ENCODE results near the gene RNF31.

Gene RNF31

GRCh38 chr14:24117179-24117578 is 30.1 kb upstream of the RNF31 start:
- no peak for DNase-seq

DNA sequence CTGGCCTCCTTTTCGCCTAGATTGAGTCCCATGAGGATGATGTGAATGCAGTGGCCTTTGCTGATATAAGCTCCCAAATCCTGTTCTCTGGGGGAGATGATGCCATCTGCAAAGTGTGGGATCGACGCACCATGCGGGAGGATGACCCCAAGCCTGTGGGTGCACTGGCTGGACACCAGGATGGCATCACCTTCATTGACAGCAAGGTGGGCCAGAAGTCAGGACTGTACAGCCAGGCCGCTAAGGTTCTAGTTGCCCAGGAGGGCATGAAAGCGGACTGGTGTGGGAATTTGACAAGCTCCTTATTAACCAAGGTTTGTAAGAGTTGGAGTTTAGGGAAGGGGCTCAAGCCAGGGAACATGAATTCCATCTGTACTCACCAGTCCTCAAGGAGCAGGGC is 27.6 kb upstream of the RNF31 start:
- no peak for DNase-seq

- DNase-seq = no peak
Measured at GRCh38 chr14:24121210-24121609, 26.1 kb upstream of the RNF31 start.

GRCh38 chr14:24122416-24122815 is 24.9 kb upstream of the RNF31 start:
- DNase-seq = no peak

DNA sequence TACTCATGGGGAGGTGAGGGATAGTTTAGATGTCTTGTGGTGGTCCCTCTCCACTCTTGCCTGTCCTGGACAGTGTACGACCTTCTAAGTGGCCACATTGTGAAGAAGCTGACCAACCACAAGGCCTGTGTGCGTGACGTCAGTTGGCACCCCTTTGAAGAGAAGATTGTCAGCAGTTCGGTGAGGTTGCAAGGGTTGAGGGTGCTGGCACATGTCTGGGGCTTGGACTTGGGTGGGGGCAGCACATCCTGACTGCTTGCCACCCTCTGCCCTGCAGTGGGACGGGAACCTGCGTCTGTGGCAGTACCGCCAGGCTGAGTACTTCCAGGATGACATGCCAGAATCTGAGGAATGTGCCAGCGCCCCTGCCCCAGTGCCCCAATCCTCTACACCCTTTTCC is 24.4 kb upstream of the RNF31 start:
- DNase-seq = no peak

DNA sequence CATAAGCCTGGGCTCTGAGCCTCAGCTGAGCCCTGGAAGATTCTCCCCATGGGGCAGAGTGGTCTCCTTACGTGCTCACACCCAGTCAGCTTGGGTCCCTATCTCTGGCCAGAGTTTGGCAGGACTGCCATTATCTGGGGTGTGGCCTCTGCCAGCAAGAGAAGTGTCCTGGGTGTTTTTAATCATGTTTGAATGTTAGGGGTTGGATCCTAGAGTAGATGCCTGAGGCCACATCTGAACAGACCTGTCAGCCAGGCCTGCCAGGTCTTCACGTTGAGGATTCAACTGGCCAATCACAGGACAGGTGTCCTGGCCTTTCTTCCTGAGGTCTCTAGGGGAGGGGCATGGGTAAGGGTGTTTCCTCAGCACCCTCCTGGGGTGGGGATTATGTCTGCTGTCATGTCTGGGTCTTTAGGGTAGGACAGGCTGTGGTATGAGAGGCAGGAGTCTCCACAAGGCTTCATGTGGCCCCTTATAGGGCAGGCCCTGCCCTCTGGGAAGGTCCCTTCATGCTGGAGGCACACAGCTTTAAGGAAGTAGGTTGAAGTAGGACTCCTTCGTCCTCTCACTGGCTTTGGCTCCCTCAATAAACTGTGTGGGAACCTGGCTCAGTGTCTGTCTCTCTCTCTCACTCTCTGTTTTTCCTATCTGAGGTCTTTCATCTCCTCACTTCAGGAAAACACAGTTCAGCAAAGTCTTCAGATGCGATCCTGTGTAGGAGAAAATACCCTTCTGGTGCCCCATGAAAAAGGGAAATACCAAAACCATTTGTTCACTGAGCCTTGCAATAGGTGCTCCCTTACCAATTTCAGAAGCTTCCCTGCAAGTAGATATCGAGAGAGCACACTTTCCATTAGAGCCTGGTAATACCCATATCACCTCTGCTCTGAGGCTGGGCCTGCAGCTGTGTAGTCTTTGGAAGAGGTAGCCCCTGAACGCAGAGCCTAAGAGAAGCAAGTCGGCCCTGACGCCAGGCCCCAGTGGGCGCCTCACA is 23.6 kb upstream of the RNF31 start:
- DNase-seq = no peak

- DNase-seq = no peak
Measured at GRCh38 chr14:24126939-24127338, 20.4 kb upstream of the RNF31 start.

- no peak for DNase-seq
Measured at GRCh38 chr14:24127673-24128072, 19.6 kb upstream of the RNF31 start.

- DNase-seq = no peak
Measured at GRCh38 chr14:24129410-24129998, 17.8 kb upstream of the RNF31 start.

DNA sequence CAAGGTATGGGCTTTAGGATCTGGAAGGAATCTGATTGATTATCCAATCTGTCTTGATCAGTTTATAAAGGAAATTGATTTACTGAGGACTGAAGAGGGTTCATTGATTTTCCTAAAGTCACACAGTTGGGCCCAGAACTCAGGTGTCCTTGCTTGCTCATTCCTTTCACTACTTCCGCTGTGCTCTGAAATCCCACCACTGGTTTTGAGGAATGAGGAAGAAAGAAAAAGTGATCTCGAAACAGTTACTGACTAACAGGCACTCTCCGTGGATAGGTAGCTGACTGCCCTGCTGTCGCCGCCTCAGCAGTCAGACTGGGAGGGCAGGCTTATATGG is 16.9 kb upstream of the RNF31 start, which contains the start of gene FITM1:
FITM1 (plus strand) TSS at position 280 of the 337 bp plus-strand sequence. CDS start 905 bp downstream, outside the sequence.
- no peak for DNase-seq

GRCh38 chr14:24130717-24131548 is 16.4 kb upstream of the RNF31 start:
- no peak for DNase-seq

DNA sequence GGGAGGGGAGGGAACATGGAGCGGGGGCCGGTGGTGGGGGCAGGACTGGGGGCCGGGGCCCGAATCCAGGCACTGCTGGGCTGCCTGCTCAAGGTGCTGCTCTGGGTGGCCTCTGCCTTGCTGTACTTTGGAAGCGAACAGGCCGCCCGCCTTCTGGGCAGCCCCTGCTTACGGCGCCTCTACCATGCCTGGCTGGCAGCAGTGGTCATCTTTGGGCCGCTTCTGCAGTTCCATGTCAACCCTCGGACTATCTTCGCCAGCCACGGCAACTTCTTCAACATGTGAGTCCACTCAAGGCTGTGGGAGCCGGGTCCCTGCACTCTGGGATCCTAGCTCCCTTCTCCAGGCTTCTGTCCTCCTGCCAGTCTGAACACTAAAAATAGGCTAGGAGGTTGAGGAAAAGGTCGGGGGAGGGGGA is 15.7 kb upstream of the RNF31 start:
- no peak for DNase-seq

DNA sequence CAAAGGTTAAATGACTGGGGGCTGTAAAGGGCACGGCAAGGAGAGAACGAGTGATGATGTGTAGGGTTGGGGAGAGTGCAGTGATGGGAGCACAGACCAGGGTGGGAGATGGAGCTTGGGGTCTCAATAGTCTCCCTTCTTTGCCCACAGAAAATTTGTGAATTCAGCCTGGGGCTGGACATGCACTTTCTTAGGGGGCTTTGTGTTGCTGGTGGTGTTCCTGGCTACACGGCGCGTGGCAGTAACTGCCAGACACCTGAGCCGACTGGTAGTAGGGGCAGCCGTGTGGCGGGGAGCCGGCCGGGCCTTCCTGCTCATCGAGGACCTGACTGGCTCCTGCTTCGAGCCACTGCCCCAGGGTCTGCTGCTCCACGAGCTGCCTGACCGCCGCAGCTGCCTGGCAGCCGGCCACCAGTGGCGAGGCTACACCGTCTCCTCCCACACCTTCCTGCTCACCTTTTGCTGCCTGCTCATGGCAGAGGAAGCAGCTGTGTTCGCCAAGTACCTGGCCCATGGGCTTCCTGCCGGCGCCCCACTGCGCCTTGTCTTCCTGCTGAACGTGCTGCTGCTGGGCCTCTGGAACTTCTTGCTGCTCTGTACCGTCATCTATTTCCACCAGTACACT is 15.1 kb upstream of the RNF31 start:
- peak; percentile 85 for DNase-seq

GRCh38 chr14:24132976-24133375 is 14.3 kb upstream of the RNF31 start:
- no peak for DNase-seq

GRCh38 chr14:24133735-24134134 is 13.6 kb upstream of the RNF31 start:
- no peak for DNase-seq

DNA sequence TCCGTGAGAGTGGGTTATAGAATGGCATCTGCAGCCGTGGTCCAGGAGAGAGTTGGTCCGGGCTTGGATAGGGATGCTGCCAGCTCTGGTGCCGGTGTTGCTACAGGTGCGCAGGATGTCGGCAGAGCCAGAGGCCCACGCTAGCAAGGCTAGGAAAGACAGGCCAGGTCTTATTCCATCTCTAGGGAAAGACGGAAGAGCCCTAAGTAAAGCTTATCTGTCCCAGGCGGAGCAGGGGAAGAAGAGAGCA is 11.8 kb upstream of the RNF31 start:
- DNase-seq = no peak

- peak; percentile 88 for DNase-seq
Measured at GRCh38 chr14:24135834-24136683, 11.2 kb upstream of the RNF31 start, which contains the start of gene PSME1. TSS of gene PSME1 (plus strand) at chr14:24136194. CDS start at chr14:24136263, 69 bp downstream.

GRCh38 chr14:24136684-24137528 is 10.4 kb upstream of the RNF31 start:
- no peak for DNase-seq

DNA sequence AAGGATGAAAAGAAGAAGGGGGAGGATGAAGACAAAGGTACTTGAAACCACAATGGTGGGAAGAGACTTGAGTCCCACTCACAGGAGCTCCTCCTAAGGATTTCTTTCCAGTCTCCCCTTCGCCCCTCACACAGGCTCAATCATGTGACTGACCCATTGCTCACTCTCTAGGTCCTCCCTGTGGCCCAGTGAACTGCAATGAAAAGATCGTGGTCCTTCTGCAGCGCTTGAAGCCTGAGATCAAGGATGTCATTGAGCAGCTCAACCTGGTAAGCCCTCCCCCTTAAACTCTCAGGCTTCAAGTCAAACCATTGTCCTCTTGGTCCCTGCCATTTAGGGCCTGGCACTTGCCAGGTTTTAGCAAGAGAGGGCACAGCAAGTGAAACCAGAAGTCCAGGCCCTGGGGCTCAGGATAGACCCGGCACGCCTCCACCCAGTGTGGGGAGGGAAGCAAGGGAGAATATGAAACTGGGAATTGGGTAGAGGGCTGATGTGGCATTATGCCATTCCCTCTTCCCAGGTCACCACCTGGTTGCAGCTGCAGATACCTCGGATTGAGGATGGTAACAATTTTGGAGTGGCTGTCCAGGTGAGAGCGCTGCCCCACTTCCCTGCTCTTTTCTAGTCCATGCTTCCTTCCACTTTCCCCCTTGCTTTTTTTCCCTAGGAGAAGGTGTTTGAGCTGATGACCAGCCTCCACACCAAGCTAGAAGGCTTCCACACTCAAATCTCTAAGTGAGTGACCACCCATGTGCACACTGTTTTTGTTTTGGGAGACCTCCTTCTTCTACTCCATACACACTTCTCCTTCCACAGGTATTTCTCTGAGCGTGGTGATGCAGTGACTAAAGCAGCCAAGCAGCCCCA is 9.5 kb upstream of the RNF31 start:
- no peak for DNase-seq
